ENCODE results near the gene NPAS3.

NPAS3 gene

DNA sequence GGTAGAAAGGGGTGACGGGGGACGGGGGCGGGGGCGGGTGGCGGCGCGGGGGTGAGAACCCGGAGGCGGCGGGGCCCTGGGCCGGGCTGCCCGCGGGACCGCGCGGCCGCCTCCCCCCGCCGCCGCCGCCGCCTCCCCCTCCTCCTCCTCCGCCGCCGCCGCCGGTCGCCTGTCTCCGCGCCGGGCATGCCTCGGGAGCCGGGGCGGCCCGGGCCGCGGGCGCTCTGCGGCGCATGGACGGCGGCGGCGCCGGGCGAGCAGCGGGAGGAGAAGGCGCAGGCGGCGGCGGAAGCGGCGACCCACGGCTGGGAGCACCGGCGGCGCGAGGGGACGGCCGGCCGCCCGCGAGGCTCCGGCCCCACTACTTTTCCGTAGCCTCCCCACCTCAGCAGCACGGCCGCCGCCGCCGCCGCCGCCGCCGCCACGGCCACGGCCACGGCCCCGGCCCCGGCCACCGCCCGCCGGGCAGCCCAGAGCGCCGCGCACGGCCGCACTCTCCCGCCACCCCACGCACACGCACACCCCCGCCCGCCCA is at the start of gene NPAS3:
Gene NPAS3, plus strand, starts transcription at position 161 of the 535 bp plus-strand sequence.
- H3K4me3 ChIP-seq (ENCODE audit: low read depth, low read length), result peak within 1 kb of the TSS; percentile 58

DNA sequence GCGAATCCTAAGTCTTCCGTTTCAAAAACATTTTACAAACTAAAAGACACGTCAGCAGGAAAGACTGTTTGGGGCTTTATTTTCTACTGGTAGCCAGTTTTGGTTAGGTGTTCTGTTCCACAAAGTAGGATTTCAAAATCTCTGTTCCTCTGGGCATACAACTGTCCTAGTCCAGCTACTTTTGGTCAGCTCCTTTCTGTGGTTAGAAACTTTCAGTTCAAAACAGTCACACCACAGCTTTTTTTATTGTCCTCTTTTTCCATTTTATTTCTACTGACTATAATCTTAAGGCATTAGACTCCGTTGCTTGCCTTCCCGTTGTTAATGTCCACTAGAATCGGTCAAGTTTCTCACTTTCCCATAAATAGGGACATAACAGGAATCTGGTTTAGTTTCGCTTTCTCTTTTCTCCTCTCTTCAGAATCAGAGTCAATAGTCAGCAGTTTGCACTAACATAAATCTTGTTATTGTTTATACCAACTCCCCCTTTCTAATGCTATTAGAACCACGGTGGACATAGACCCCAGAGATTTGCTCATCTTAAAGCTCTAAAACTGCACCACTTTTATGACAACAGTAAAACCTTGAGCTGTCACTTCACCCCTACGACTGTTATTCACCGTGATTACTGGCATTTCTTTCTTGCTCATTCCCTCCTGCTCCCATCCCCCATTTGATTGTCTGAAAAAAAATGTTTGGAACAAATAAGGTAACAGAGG is 41.5 kb upstream of the NPAS3 start:
- H3K4me3 ChIP-seq (ENCODE audit: low read depth, low read length), result no peak overlapping the region

DNA sequence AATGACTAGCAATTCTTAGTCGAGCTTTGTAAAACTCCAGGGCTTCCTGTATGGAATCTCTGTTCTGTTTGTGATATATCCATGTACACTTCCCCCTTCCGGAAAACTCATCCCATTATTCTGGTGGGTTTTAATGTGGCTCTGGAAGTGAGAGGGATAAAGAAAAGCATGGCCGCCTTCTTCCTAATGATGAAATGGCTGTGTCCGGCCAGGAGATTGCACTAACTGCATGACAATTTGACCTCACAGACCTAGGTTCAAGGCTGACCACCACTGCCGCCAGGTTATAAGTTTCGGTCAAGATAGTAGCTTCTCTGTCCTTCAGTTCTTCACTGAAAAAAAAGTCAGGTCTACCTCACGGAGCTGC is 41.0 kb upstream of the NPAS3 start:
- H3K4me3 ChIP-seq (ENCODE audit: low read depth, low read length), result no peak overlapping the region

DNA sequence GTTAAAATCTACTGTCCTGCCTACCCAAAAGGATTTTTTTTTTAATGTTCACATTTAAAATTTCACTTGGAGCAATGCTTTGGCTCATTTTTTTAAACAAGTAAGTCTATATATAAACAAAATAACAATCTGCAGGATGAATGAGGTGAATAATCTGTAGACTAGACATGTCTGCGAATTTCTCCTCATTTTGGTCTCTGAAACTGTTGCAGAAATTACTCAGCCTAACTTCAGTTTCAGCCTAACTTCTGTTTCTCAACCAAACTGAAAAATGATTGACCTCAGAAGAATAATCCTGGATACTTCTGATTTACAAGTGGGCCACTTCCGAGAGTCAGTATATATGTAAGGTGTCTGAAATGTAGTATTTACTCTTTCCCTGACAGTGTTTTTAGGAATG is 39.8 kb upstream of the NPAS3 start:
- no peak overlapping the region for H3K4me3 ChIP-seq (ENCODE audit: low read depth, low read length)

DNA sequence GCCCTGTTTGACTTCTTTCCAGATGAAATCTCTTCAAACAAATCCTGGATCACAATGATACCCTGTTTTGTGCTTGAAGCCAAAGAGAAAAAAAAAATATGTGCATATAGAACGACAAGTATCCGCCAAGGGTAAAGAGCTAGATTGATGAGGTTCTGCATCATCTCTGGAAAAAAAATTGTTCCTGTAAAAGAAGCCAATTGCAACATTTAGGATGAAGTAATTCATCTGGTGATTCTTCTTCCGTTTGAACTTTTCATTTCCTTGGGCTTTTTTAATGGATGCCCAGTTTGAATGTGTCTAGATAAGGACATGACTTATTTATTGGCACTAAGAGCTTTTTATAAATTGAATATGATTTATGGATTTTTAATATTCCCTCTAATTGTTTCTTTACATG is 38.1 kb upstream of the NPAS3 start:
- no peak overlapping the region for H3K4me3 ChIP-seq (ENCODE audit: low read depth, low read length)

DNA sequence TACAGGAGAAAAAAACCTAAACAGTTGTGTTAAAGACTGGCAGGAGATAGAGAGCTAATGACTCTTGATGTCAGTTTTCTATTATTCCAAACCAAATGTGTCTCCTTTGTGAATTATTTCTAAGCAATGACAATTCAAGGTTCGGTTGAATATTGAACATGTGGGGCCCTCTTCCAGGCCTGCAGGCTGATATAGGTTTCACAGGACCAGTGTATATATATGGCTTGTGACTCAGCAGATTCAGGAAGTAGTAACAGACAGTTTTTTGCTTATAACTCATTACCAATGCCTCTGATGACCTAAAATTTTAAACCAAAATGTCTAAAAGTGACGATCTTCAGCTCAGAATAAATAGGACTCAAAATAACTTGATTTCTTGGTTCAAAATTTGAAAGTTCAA is 33.7 kb upstream of the NPAS3 start:
- no peak overlapping the region for H3K4me3 ChIP-seq (ENCODE audit: low read depth, low read length)

DNA sequence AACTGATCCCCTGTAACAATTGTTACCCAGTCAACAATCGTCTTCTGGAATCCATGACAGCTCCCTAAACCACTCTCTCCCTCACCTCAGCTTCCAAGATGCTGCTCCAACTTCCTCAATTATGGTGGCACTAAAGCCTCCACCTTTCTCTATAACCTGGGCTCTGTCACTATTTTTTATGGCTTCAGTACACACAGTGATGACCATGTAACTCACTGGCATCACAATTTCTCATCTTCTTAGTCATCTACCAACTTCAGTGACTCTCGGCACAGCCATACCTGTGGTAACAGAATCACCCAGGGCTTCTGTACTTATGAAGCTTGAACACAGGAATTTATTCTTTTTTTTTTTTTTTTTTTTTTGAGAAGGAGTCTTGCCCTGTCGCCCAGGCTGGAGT is 32.0 kb upstream of the NPAS3 start:
- no peak overlapping the region for H3K4me3 ChIP-seq (ENCODE audit: low read depth, low read length)

DNA sequence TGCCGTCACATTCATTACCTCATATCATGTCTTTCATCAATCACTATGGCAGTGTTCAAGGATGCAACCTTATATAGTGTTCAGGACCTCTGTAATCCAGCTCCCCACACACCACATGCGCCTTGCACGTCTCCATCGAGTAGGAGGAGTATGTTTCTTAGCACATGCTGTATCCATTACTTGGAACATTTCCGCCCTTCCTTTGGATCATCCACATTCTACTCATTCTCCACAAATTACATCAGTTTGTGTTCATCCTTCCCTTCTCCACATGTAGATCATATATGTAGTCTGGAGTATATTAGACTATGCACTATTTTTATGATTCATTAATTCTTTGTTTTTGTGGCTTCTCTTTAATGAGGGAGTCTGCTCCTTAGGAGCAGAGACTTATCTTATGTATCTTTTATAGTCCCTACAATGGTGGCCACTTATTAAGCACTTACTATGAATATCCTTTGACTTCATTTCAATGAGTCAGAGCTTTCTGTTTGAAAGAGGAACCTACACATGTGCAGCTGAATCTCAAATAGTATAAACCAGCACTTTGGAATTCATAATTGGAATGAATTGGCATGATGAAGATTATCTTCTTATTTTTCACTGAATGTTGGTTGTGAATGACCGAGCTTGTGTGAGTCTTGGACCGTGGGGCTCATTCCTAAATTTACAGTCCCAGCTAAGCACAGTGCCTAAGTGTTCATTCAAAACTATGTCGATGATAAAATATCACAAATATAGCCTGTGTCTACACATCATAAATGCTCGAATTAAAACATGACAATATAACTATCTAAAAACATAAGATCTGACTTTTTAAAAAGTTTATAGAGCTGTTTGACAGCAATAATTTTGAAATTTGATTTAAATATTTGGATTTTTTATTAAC is 30.2 kb upstream of the NPAS3 start:
- no peak overlapping the region for H3K4me3 ChIP-seq (ENCODE audit: low read depth, low read length)

DNA sequence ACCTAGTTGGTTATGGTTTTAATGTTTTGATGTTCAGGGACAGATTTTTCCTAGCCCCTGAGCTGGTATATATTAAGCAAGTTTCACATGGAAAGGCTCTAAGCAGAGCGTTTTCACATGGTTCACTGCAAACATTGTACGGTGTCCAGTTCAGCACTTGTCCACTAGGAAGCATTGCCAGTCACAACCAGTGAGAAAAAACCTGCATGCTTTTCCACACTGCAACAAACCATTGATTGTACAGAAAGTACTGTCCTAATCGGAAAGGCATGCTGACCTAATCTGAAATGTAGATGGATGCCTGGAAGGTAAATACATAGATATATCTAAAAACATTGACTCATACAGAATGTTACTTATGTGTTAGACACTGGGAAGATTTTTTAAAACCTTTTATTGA is 25.0 kb upstream of the NPAS3 start:
- no peak overlapping the region for H3K4me3 ChIP-seq (ENCODE audit: low read depth, low read length)

DNA sequence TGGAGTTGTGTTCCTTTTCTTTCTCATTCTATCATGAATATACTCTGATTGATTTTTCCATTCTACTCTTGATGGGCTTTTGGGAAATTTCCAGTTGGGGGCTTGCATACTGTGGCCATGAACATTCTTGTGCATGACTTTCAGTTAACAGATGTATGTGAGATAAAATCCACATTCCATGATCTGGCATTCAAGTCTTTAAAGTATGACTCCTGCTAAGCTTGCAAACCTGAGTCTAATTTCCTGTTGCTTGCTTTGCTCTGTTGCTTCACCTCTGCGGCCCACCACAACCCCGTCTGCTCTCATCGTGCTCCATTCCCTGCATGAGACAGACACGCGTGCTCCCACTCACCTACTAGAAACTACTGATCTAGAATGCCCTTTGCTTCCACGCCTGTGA is 24.3 kb upstream of the NPAS3 start:
- H3K4me3 ChIP-seq (ENCODE audit: low read depth, low read length), result no peak overlapping the region

DNA sequence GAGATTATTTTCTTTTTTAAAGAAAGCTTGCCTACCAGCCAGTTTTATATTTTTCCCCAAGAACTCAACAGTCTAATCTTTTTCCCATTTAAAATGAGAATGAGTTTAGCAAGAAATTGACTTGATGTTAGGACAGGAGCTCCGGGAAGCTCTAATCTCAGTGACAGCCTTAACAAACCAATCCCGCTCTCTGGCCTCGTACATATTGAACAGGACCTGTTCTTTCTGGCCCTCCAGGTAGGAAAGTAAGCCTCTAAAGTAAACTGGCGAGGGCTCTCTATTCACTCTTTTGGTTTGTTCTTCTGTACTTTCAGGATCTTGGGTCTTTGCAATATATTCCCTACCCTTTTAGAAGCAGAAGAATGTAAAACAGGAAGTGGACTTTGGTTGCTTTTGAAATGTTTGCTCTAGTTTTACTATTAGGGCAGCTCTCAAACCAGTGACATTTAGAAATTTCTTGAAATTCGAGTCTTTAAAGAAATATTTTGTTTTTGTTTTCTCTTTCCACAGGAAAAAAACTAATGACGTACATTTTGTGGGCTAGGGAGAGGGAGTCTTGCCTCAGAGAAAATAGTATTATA is 17.9 kb upstream of the NPAS3 start:
- no peak overlapping the region for H3K4me3 ChIP-seq (ENCODE audit: low read depth, low read length)

DNA sequence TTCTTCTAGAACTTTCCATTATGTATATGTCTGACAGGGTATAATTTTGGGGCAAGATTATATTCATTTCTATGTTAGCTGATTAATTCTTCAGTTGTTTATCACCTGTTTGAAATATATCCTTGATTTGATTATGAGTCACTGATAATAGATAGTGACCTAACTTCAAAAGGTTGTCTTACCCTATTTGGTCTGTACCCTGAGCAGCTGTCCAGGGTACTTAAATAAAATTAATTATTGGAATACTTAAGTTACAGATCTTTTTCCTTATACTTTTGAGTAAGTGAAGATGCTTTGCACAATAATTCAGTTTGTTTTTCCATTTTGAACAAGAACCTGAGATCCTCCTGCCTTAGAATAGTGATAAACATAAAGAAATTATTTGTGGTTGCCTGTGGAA is 13.2 kb upstream of the NPAS3 start:
- no peak overlapping the region for H3K4me3 ChIP-seq (ENCODE audit: low read depth, low read length)

DNA sequence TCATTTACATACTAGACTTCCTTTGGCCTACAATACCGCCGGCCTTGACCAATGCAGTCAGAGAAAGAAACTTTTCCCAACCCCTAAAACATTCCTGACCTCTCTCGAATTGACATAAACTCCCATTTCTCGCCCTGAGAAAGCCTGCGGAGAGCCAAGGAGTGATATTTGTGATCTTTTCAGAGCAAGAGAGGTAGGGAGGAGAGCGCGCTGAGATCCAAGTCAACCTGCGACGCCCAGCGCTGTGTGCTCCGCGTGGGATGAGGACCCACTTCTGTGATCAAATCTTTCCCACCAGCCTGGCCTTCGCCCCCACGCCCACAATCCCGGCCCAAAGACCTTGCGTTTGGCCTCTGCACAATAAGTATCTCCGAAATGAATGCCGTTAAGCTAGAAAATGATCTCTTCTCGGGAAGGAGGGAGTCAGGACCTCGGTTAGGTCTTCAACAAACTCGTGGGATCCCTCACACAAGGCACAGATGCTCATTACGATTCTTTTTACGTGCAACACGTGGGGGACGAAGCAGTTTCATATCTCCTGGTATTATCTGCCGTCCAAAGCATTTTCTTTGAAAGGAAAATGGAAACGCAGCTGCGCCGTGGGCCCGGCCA is 6.3 kb upstream of the NPAS3 start:
- peak overlapping the region; percentile 47 for H3K4me3 ChIP-seq (ENCODE audit: low read depth, low read length)

DNA sequence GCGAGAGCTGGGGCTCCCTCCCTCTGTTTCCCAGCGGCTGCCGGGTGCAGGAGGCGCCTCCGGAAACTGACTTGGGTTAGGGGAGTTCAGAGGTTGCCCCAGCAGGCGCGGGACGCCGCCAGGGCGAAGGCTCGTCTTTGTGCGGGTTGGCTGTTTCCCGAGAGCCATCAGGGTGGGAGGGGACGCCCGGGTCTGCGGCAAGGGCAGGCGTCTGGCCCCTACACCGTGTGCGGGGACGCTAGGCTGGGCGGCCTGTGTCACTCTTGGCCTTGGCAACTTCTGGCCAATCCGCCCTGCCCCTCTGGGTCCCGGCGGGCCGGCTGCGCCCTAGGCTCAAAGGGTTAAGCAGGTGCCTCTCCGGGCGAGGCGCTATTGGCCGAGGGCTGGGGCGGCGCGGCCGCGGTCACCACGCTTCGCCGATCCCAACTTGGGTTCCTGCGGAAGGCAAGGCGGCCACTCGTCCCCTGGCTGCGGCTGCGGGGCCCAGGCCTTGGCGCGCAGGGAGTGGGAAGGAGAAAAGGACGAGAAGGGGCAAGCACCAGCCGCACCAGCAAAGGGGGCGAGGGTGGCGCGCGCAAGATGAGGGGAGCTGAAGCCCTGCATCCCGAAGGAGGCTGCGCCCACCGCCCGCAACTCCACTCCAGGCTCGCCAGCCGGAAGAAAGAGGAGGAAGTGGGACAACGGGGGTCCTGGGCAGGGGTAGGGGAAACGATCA is 5.6 kb upstream of the NPAS3 start:
- peak overlapping the region; percentile 47 for H3K4me3 ChIP-seq (ENCODE audit: low read depth, low read length)

DNA sequence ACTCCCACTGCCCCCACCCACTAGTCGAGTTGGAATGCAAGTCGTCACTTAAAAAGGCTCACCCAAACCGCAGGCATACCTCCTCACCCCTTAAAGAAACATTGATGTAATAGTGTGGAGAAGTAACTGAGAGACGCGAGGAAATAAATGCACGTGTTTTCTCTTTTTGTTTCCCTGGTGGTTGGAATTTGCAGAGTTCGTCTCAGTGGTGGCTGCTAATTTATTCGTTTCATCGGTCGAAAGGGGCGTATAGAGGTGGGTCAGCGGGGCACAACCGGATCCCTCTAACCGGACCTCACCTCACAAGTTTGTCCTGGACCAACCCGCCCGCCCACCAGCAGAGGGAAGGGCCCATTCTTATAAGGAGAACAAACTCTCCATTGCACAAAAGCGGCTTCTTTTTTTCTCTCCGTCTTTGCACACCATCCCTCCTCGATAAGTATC is 5.0 kb upstream of the NPAS3 start:
- H3K4me3 ChIP-seq (ENCODE audit: low read depth, low read length), result peak overlapping the region; percentile 47

DNA sequence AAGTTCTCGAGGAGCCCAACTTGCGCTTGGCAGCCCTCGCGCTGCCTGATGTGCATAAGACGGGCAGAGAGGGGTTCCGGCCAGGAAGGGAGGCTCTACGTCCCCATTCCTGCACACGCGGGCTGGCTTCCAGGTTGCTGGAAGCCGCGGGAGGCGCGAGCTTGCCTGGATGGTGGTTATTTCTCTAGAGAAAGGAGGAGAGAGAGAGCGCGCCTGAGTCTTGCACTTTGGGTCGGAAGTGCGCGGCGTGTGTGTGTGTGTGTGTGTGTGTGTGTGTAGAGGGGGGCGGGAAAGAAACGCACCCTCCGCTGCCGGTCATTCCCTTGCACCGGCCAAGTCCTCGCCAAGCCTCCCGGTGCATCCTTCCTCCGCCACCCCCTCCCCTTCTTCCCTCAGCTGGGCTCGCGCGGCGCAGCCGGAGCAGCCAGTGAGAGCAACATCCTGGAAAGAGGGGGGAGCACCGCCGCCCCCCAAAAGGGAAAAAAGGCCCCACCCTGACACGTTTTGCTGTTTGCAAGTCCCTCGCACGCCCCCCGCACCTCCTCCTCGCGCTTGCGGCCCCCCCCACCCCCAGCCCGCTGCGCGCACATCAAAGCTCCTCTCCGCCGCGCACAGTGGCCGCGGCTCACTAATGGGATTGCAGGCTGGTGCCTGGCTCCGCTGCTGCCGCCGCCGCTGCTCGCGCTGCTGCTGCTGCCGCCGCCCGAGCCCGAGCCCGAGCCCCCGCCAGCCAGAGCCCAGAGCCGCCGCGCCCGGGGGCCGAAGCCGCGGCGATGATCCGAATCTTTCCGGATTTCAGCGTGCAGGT is 4.4 kb upstream of the NPAS3 start:
- peak overlapping the region; percentile 47 for H3K4me3 ChIP-seq (ENCODE audit: low read depth, low read length)

DNA sequence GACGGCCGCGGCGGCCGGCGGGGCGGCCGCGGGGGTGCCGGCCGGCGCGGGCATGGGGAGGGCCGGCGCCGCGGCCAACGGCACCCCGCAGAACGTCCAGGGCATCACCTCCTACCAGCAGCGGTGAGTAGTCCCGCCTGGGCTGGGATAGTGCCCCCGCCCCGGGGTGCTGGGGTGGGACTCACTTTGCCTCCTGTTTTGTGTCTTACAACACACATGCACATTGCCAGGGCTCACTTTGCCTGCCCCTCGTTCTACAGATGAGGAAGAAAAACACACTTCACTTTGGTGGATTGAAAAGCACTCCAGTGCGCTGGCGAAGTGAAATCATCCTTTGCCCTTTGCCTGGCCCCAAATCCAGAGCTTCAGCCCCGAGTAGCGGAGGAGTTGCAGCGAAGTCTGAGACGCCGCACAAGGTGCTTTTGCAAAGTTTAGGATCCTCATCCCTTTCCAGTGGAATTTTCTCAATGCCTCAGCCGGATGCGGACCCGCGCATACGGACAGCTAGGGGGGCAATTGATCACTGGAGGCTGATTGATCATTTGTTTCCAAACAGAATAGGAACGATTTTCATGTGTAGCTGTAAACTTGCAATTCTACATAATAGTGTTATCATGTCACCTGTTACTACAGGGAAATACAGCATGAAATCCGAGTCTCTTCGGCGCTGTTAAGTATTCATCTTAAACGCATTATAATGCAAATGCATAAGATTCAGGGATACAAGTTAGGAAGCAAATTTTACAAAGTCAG is 3.6 kb upstream of the NPAS3 start:
- H3K4me3 ChIP-seq (ENCODE audit: low read depth, low read length), result peak overlapping the region; percentile 24

DNA sequence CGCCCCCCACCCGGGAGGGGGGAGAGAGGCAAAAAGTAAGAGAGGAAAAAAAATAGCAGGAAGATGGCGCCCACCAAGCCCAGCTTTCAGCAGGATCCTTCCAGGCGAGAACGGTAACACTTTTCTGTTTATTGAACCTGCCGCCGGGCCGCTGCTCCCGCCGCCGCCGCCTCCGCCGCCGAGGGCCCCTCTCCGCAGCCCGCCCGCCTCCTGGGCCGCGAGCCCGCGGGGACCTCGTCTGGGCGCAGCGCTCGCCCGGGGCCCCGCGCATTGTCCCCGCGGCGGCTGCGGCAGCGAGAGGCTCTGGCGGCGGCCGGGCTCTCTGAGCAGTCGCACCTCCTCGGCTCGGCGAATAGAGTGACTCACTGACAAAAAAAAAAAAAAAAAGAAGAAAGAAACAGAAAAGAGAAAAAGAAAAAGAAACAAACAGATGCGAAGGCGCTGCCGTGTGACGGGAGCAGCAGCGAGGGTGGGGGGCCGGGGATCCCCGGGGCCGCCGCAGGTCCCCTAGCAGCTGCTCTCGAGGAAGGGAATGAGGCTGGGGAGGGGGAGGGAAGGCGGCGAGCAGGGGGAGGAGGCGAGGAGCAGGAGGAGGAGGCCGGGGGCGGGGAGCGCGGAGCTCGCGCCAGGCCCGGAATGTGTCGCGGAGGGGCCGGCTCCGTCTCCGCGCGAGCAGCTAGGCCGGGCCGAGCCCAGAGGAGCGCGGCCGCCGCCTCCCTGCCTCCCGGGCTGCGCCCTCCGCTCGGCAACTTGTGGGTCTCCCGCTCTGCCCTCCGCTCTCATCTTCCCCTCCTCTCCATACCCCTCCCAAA is 781 bp downstream of the NPAS3 start:
- peak overlapping the region; percentile 58 for H3K4me3 ChIP-seq (ENCODE audit: low read depth, low read length)

Measured in iPS-11a (cell line).